Epithelial cell of prostate (primary cell): ENCODE data around the gene C2CD4B.
A peak's percentile ranks its signal among the peaks of the same experiment; 100 is the strongest.

Source experiments
- DNase-seq: peaks from one replicate; pipeline ENCODE4 v3.0.0-alpha.2; 2011; ENCODE audit warnings: low read depth, low spot score
- H3K27ac ChIP-seq: fragments of 450-650 bp; 2 replicates; pipeline ENCODE4 v1.5.1; 2017; ENCODE audit warnings: mild to moderate bottlenecking

C2CD4B gene

GRCh38 chr15:62165104-62165792 lies at the start of gene C2CD4B:
Gene C2CD4B, minus strand, starts transcription at chr15:62165285. Its CDS starts 301 bp downstream, at chr15:62164984.
- DNase-seq, result no peak
- no peak within 1 kb of the TSS for H3K27ac ChIP-seq

- no peak for DNase-seq
- H3K27ac ChIP-seq, result no peak overlapping the region
These were observed 47.7 kb upstream of the C2CD4B start for GRCh38 chr15:62212741-62213140.

- DNase-seq, result no peak
- H3K27ac ChIP-seq, result no peak overlapping the region
These were observed 46.3 kb upstream of the C2CD4B start for GRCh38 chr15:62211348-62211747.

GRCh38 chr15:62209821-62210220 lies 44.7 kb upstream of the C2CD4B start:
- H3K27ac ChIP-seq, result peak overlapping the region; percentile 75
- DNase-seq, result peak; percentile 90

GRCh38 chr15:62209322-62209721 lies 44.2 kb upstream of the C2CD4B start:
- peak overlapping the region; percentile 75 for H3K27ac ChIP-seq
- DNase-seq, result peak; percentile 73

GRCh38 chr15:62208884-62209283 lies 43.8 kb upstream of the C2CD4B start:
- DNase-seq, result no peak
- peak overlapping the region; percentile 75 for H3K27ac ChIP-seq

- no peak overlapping the region for H3K27ac ChIP-seq
- no peak for DNase-seq
These were observed 43.3 kb upstream of the C2CD4B start for GRCh38 chr15:62208367-62208766.

GRCh38 chr15:62190675-62191074 lies 25.6 kb upstream of the C2CD4B start:
- no peak for DNase-seq
- H3K27ac ChIP-seq, result no peak overlapping the region

GRCh38 chr15:62190274-62190673 lies 25.2 kb upstream of the C2CD4B start:
- no peak for DNase-seq
- H3K27ac ChIP-seq, result no peak overlapping the region

- H3K27ac ChIP-seq, result no peak overlapping the region
- DNase-seq, result no peak
These were observed 23.7 kb upstream of the C2CD4B start for GRCh38 chr15:62188744-62189143.

GRCh38 chr15:62187910-62188309 lies 22.8 kb upstream of the C2CD4B start:
- H3K27ac ChIP-seq, result no peak overlapping the region
- DNase-seq, result peak; percentile 33

- no peak for DNase-seq
- H3K27ac ChIP-seq, result no peak overlapping the region
These were observed 22.3 kb upstream of the C2CD4B start for GRCh38 chr15:62187425-62187824.

- DNase-seq, result no peak
- no peak overlapping the region for H3K27ac ChIP-seq
These were observed 21.5 kb upstream of the C2CD4B start for GRCh38 chr15:62186578-62186977.

- DNase-seq, result no peak
- H3K27ac ChIP-seq, result no peak overlapping the region
These were observed 18.0 kb upstream of the C2CD4B start for GRCh38 chr15:62183130-62183529.

- DNase-seq, result no peak
- no peak overlapping the region for H3K27ac ChIP-seq
These were observed 8.1 kb upstream of the C2CD4B start for GRCh38 chr15:62173215-62173614.

- no peak overlapping the region for H3K27ac ChIP-seq
- DNase-seq, result no peak
These were observed 6.8 kb upstream of the C2CD4B start for GRCh38 chr15:62171882-62172281.

GRCh38 chr15:62165793-62166375 lies 799 bp upstream of the C2CD4B start:
- H3K27ac ChIP-seq, result no peak overlapping the region
- no peak for DNase-seq

- no peak overlapping the region for H3K27ac ChIP-seq
- DNase-seq, result no peak
These were observed 535 bp downstream of the C2CD4B start for GRCh38 chr15:62164396-62165103.

GRCh38 chr15:62164014-62164395 lies 1.1 kb downstream of the C2CD4B start:
- no peak for DNase-seq
- no peak overlapping the region for H3K27ac ChIP-seq

GRCh38 chr15:62163397-62164013 lies 1.6 kb downstream of the C2CD4B start:
- H3K27ac ChIP-seq, result no peak overlapping the region
- DNase-seq, result no peak

GRCh38 chr15:62153228-62153627 lies 11.9 kb downstream of the C2CD4B start:
- no peak overlapping the region for H3K27ac ChIP-seq
- DNase-seq, result no peak
